ENCODE results near the gene GRID1.

Gene GRID1

GRCh38 chr10:86269332-86269731, 97.3 kb downstream of the GRID1 start:
- Histone ChIP-seq H3K9me3 (replicated peaks; ENCODE audit: insufficient read depth, low read length) (no peaks in the 10 kb centered on the region), H3K4me3 (ENCODE audit: low read length) (no peak overlapping the region), H3K9ac (ENCODE audit: low read length) (no peak overlapping the region), H3K27me3 (replicated peaks; ENCODE audit: insufficient read depth, low read length) (no peaks in the 10 kb centered on the region), H3F3A (ENCODE audit: insufficient read depth, low read length) (no peaks in the 10 kb centered on the region), H3K36me3 (replicated peaks; ENCODE audit: insufficient read depth, low read length) (no peaks in the 10 kb centered on the region), H3K9me2 (replicated peaks; ENCODE audit: insufficient read depth, low read length) (no peaks in the 10 kb centered on the region), H2AFZ (ENCODE audit: low read length) (no peak overlapping the region), H4K20me1 (ENCODE audit: insufficient read depth, low read length) (no peaks in the 10 kb centered on the region), H3K79me2 (ENCODE audit: low read length) (no peaks in the 10 kb centered on the region), H3K4me1 (ENCODE audit: low read length) (no peaks in the 10 kb centered on the region), H3K27ac (ENCODE audit: low read length) (no peak overlapping the region), H3K4me2 (ENCODE audit: low read depth, low read length) (no peak overlapping the region)
- DNase-seq, result no peak
- no peak for TF ChIP-seq EZH2phosphoT487 (IDR thresholded peaks at IDR 0.05; ENCODE audit: low read length)
- TF ChIP-seq EZH2 (optimal IDR thresholded peaks at IDR 0.05; ENCODE audit: low read depth, low read length), result no peak
- no peak for TF ChIP-seq CTCF (IDR thresholded peaks at IDR 0.05; ENCODE audit: low read length)

- no peak overlapping the region for H2AFZ ChIP-seq (ENCODE audit: low read length)
- H3K9me2 ChIP-seq (replicated peaks; ENCODE audit: insufficient read depth, low read length), result no peaks in the 10 kb centered on the region
Measured at GRCh38 chr10:86267286-86268195, 99.1 kb downstream of the GRID1 start.

GRCh38 chr10:86266446-86267242, 100.0 kb downstream of the GRID1 start:
- no peak for TF ChIP-seq CTCF (IDR thresholded peaks at IDR 0.05; ENCODE audit: low read length)
- TF ChIP-seq EZH2 (optimal IDR thresholded peaks at IDR 0.05; ENCODE audit: low read depth, low read length), result no peak
- TF ChIP-seq EZH2phosphoT487 (IDR thresholded peaks at IDR 0.05; ENCODE audit: low read length), result no peak
- Histone ChIP-seq H3K4me2 (ENCODE audit: low read depth, low read length) (no peak overlapping the region), H3K4me1 (ENCODE audit: low read length) (no peaks in the 10 kb centered on the region)

More at GRCh38 chr10:86267286-86268195, 99.1 kb downstream of the GRID1 start:
- Histone ChIP-seq H3F3A (ENCODE audit: insufficient read depth, low read length) (no peaks in the 10 kb centered on the region), H3K27ac (ENCODE audit: low read length) (no peak overlapping the region), H3K4me1 (ENCODE audit: low read length) (no peaks in the 10 kb centered on the region), H4K20me1 (ENCODE audit: insufficient read depth, low read length) (no peaks in the 10 kb centered on the region), H3K79me2 (ENCODE audit: low read length) (no peaks in the 10 kb centered on the region), H3K36me3 (replicated peaks; ENCODE audit: insufficient read depth, low read length) (no peaks in the 10 kb centered on the region), H3K4me2 (ENCODE audit: low read depth, low read length) (no peak overlapping the region), H3K27me3 (replicated peaks; ENCODE audit: insufficient read depth, low read length) (no peaks in the 10 kb centered on the region), H3K4me3 (ENCODE audit: low read length) (no peak overlapping the region), H3K9ac (ENCODE audit: low read length) (no peak overlapping the region), H3K9me3 (replicated peaks; ENCODE audit: insufficient read depth, low read length) (no peaks in the 10 kb centered on the region)
- no peak for DNase-seq
- TF ChIP-seq CTCF (IDR thresholded peaks at IDR 0.05; ENCODE audit: low read length) (no peak), EZH2 (optimal IDR thresholded peaks at IDR 0.05; ENCODE audit: low read depth, low read length) (no peak), EZH2phosphoT487 (IDR thresholded peaks at IDR 0.05; ENCODE audit: low read length) (no peak)

More at GRCh38 chr10:86266446-86267242, 100.0 kb downstream of the GRID1 start:
- H3K36me3 ChIP-seq (replicated peaks; ENCODE audit: insufficient read depth, low read length), result no peaks in the 10 kb centered on the region
- no peaks in the 10 kb centered on the region for H3K79me2 ChIP-seq (ENCODE audit: low read length)
- H2AFZ ChIP-seq (ENCODE audit: low read length), result no peak overlapping the region
- DNase-seq, result no peak
- no peak overlapping the region for H3K9ac ChIP-seq (ENCODE audit: low read length)
- no peaks in the 10 kb centered on the region for H3F3A ChIP-seq (ENCODE audit: insufficient read depth, low read length)
- no peak overlapping the region for H3K4me3 ChIP-seq (ENCODE audit: low read length)
- H4K20me1 ChIP-seq (ENCODE audit: insufficient read depth, low read length), result no peaks in the 10 kb centered on the region
- H3K27me3 ChIP-seq (replicated peaks; ENCODE audit: insufficient read depth, low read length), result no peaks in the 10 kb centered on the region
- H3K9me2 ChIP-seq (replicated peaks; ENCODE audit: insufficient read depth, low read length), result no peaks in the 10 kb centered on the region
- H3K9me3 ChIP-seq (replicated peaks; ENCODE audit: insufficient read depth, low read length), result no peaks in the 10 kb centered on the region
- H3K27ac ChIP-seq (ENCODE audit: low read length), result no peak overlapping the region
